WTC11 (cell line): ENCODE data around the gene TRIM2.

Experiments used
- CTCF ChIP-seq: fragments of 200-600 bp; IDR thresholded peaks from 2 replicates; pipeline ENCODE4 v1.8.0; 2022; ENCODE audit warnings: antibody characterized with exemption
- E2F1 ChIP-seq: sonication (generic); formaldehyde crosslinking; IDR thresholded peaks from 2 replicates; pipeline ENCODE4 v1.8.0; 2022; ENCODE audit warnings: mild to moderate bottlenecking, missing genetic modification reagents
- E2F5 ChIP-seq: sonication (generic); formaldehyde crosslinking; IDR thresholded peaks from 2 replicates; pipeline ENCODE4 v1.8.1; 2022; ENCODE audit warnings: mild to moderate bottlenecking, moderate library complexity, missing genetic modification reagents
- ESRRA ChIP-seq: sonication (generic); formaldehyde crosslinking; IDR thresholded peaks from 2 replicates; pipeline ENCODE4 v1.8.1; 2022; ENCODE audit warnings: mild to moderate bottlenecking, missing genetic modification reagents, borderline replicate concordance
- HMGA2 ChIP-seq: fragments of 250-450 bp; sonication (Bioruptor Pico); IDR thresholded peaks from 2 replicates; pipeline ENCODE4 v1.4.0; 2021; ENCODE audit warnings: mild to moderate bottlenecking, moderate library complexity
- IRF1 ChIP-seq: sonication (generic); formaldehyde crosslinking; IDR thresholded peaks from 2 replicates; pipeline ENCODE4 v1.8.0; 2023; ENCODE audit warnings: missing genetic modification reagents
- JUN ChIP-seq: sonication (generic); formaldehyde crosslinking; IDR thresholded peaks from 2 replicates; pipeline ENCODE4 v1.8.0; 2023; ENCODE audit warnings: mild to moderate bottlenecking, missing genetic modification reagents
- NFYB ChIP-seq: sonication (generic); formaldehyde crosslinking; conservative IDR thresholded peaks from 2 replicates; pipeline ENCODE4 v1.8.0; 2022; ENCODE audit warnings: low read depth, missing genetic modification reagents
- TCF7 ChIP-seq: sonication (generic); formaldehyde crosslinking; IDR thresholded peaks from 2 replicates; pipeline ENCODE4 v1.8.0; 2022; ENCODE audit warnings: mild to moderate bottlenecking, low read depth, missing genetic modification reagents, moderate library complexity
- USF2 ChIP-seq: sonication (generic); formaldehyde crosslinking; IDR thresholded peaks from 2 replicates; pipeline ENCODE4 v1.8.1; 2023; ENCODE audit warnings: mild to moderate bottlenecking, missing genetic modification reagents, moderate library complexity
- ZNF138 ChIP-seq: sonication (generic); formaldehyde crosslinking; conservative IDR thresholded peaks from 2 replicates; pipeline ENCODE4 v1.8.1; 2022; ENCODE audit warnings: mild to moderate bottlenecking, moderate library complexity, missing genetic modification reagents
- ZNF232 ChIP-seq: sonication (generic); formaldehyde crosslinking; IDR thresholded peaks from 2 replicates; pipeline ENCODE4 v1.8.0; 2022; ENCODE audit warnings: mild to moderate bottlenecking, missing genetic modification reagents
- ZNF423 ChIP-seq: fragments of 250-450 bp; sonication (Bioruptor Pico); IDR thresholded peaks from 2 replicates; pipeline ENCODE4 v2.1.2; 2022; ENCODE audit warnings: mild to moderate bottlenecking, moderate library complexity

GRCh38 chr4:153176938-153177337, 27.3 kb upstream of the TRIM2 start:
- TF ChIP-seq CTCF (no peak), E2F5 (CRISPR knock-in tag) (no peak), NFYB (CRISPR knock-in tag) (no peak), ZNF138 (CRISPR knock-in tag) (no peak), E2F1 (no peak), IRF1 (CRISPR knock-in tag) (no peak), ESRRA (CRISPR knock-in tag) (no peak), ZNF232 (CRISPR knock-in tag) (no peak), HMGA2 (CRISPR knock-in tag) (no peak), USF2 (CRISPR knock-in tag) (no peak), TCF7 (no peak), JUN (CRISPR knock-in tag) (no peak), ZNF423 (CRISPR knock-in tag) (no peak)
